Measurements from ENCODE around the gene CCBE1. TPM values are rescaled to one million over a fixed set of nuclear protein-coding genes. Genes with fewer than 3 reads are reported as not detected.

Gene CCBE1
- total and polyA plus RNA-seq, 9 of the 15 experiments (the other 6 are each of a cell fraction or from before 2014, with no cell fraction given): 0.20 TPM; not detected in 8

DNA sequence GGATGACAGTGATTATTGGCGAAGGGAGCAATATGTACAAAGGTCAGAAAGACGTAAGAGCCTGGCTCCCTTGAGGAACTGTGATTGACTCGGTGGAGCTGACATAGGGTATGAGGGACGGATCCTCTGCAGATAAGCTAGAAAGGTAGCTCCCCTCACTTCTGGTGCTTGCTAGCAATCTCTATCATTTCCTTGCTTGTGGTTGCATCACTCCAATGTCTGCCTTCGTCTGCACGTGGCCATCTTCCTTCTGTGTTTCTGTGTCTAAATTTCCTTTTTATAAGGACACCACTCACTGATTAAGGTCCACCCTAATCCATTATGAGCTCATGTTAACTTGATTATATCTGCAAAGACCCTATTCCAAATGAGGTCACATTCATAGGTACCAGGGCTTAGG is 315.3 kb downstream of the CCBE1 start (continued):
- TF ChIP-seq, protein P1, sequence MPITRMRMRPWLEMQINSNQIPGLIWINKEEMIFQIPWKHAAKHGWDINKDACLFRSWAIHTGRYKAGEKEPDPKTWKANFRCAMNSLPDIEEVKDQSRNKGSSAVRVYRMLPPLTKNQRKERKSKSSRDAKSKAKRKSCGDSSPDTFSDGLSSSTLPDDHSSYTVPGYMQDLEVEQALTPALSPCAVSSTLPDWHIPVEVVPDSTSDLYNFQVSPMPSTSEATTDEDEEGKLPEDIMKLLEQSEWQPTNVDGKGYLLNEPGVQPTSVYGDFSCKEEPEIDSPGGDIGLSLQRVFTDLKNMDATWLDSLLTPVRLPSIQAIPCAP (CRISPR knock-in tag; IDR thresholded peaks at IDR 0.05; ENCODE audit: borderline replicate concordance): no peak
- TF ChIP-seq KDM1A (IDR thresholded peaks at IDR 0.05) (no peak), LEF1 (IDR thresholded peaks at IDR 0.05) (no peak), ZNF584 (CRISPR knock-in tag; IDR thresholded peaks at IDR 0.05; ENCODE audit: low read depth) (0 out of 2 replicates have a peak, but pooled peaks have one; percentile 59), RNF2 (IDR thresholded peaks at IDR 0.05) (0 out of 2 replicates have a peak, but pooled peaks have one; percentile 19), TRIM24 (IDR thresholded peaks at IDR 0.05) (peak; percentile 52 to 67; a peak in 2 of 4 replicates), SMAD4 (CRISPR knock-in tag; conservative IDR thresholded peaks at IDR 0.05) (peak; percentile 52; the same call in 1 of the 2 replicates), ZNF589 (CRISPR knock-in tag; IDR thresholded peaks at IDR 0.05; ENCODE audit: low read depth) (peak; percentile 36; the same call in 1 of the 2 replicates), MECOM (CRISPR knock-in tag; IDR thresholded peaks at IDR 0.05) (peak; percentile 18; the same call in 1 of the 2 replicates), CEBPG (CRISPR knock-in tag; IDR thresholded peaks at IDR 0.05) (peak; percentile 80), CEBPG (tag; conservative IDR thresholded peaks at IDR 0.05 in 1 of 2, IDR thresholded peaks at IDR 0.05 in 1 of 2) (peak in 1 of 2 experiments; percentile 81; a peak in 2 of 4 replicates)

Other genes starting within 250 kb of the CCBE1 start
- gene PMAIP1, start 202.6 kb upstream of the CCBE1 start, total RNA-seq (2014; rRNA removed): 14.0 and 16.5 TPM in 2 replicates
- 16.4 and 19.7 TPM in 2 replicates for gene PMAIP1, start 202.6 kb upstream of the CCBE1 start, total RNA-seq (2014; rRNA removed; fragmentation: Illumina TruSeq; extraction: Trizol)
- 8.0 and 8.1 TPM in 2 replicates for gene PMAIP1, start 202.6 kb upstream of the CCBE1 start, total RNA-seq (2015; rRNA removed; fragmentation: Illumina TruSeq; extraction: Trizol)
- 17.3 and 17.6 TPM in 2 replicates for gene PMAIP1, start 202.6 kb upstream of the CCBE1 start, total RNA-seq (2021)
- 14.9 and 15.2 TPM in 2 replicates for gene PMAIP1, start 202.6 kb upstream of the CCBE1 start, polyA plus RNA-seq (2011; rRNA removed)
- 14.0 and 15.4 TPM in 2 replicates for gene PMAIP1, start 202.6 kb upstream of the CCBE1 start, polyA plus RNA-seq (2014; fragmentation: Illumina TruSeq; extraction: Trizol)
- gene PMAIP1, start 202.6 kb upstream of the CCBE1 start, polyA plus RNA-seq (2014; fragmentation: Nextera tagmentation; extraction: Ambion mirVana): 10 to 100 TPM; 10.0 to 14.9 TPM
- 21.6 and 22.9 TPM in 2 replicates for gene PMAIP1, start 202.6 kb upstream of the CCBE1 start, polyA plus RNA-seq (2014; rRNA removed)